ENCODE measurements around the gene PHF19.

DNA sequence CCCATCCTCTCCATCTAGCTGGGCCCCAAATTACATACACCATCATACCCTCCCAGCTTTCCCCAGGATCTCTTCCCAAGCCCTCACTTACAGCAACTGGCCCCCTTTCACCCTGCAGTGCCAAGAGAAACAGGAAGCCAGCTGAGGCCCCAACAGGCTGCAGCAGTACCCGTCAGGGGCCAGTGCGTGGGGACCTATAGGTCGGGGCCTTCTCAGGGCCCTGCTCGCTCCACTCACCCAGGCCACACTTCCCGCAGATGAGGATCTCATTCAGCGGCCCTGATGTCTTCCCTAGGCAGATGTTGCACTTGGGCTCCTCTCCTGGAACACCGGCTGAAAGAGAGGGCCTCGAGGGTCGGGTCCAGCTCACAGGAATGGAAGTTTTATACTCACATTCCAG, 6.8 kb downstream of the PHF19 start:
- TF ChIP-seq EZH2phosphoT487 (IDR thresholded peaks at IDR 0.05; ENCODE audit: borderline replicate concordance, low read depth), result no peak
- TF ChIP-seq SMC3 (IDR thresholded peaks at IDR 0.05; ENCODE audit: low read depth, low read length), result no peak
- TF ChIP-seq RAD21 (IDR thresholded peaks at IDR 0.05; ENCODE audit: low read length), result no peak
- TF ChIP-seq, protein P1, sequence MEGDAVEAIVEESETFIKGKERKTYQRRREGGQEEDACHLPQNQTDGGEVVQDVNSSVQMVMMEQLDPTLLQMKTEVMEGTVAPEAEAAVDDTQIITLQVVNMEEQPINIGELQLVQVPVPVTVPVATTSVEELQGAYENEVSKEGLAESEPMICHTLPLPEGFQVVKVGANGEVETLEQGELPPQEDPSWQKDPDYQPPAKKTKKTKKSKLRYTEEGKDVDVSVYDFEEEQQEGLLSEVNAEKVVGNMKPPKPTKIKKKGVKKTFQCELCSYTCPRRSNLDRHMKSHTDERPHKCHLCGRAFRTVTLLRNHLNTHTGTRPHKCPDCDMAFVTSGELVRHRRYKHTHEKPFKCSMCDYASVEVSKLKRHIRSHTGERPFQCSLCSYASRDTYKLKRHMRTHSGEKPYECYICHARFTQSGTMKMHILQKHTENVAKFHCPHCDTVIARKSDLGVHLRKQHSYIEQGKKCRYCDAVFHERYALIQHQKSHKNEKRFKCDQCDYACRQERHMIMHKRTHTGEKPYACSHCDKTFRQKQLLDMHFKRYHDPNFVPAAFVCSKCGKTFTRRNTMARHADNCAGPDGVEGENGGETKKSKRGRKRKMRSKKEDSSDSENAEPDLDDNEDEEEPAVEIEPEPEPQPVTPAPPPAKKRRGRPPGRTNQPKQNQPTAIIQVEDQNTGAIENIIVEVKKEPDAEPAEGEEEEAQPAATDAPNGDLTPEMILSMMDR (IDR thresholded peaks at IDR 0.05), result no peak
- TF ChIP-seq TCF12 (IDR thresholded peaks at IDR 0.05), result no peak
- no peak for TF ChIP-seq CHD2 (IDR thresholded peaks at IDR 0.05; ENCODE audit: low read length, partially characterized antibody)
